ENCODE results near the gene CDH23. TPM values are rescaled to one million over a fixed set of nuclear protein-coding genes. Genes with fewer than 3 reads are reported as not detected.

CDH23 gene
- total and polyA plus RNA-seq, 2 of the 8 experiments (the other 6 are each of a cell fraction or from before 2014, with no cell fraction given) = 1.9 to 4.9 TPM

DNA sequence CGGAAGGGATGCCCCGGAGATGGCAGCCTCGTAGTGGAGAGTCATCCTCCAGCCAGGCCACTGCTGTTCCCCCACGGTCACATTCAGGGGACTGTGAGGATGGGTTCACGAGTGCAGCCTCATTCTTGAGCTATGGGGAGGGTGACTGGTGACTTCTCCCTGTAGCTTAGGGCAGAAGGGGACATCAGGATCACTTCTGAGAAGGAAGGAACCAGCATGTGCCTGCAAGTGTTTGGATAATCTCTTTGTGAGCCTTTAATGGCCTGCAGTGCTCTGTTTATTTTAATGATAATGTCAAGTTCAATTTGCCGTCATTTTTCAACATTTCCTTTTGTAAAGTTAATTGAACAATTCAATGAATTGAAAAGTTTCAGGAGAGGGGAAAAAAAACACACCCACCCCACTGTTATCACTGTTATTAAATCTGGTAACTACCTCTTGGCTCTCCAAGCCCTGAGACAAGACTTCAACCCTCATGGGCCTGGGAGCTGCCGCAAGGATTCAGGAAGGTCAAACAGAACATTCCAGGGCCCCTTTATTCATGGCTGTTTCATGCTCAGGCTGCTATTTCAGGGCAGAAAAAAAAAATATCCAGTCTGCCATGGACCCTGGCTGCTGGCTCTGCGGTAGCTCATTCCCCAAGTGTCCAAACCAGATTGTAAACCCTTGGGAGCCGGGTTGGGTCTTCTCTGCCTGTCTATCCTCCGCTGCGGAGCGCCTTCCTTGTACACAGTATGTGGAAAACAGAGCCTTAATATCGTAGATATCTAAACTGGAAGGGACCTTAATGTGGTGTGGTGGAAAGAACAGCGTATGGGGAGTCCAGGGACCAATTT is 100.4 kb downstream of the CDH23 start:
- Histone ChIP-seq H3K27ac (ENCODE audit: low read depth, low read length) (no peak overlapping the region), H2BK15ac (ENCODE audit: low read length) (no peak overlapping the region), H2BK120ac (replicated peaks; ENCODE audit: low read depth, low read length) (no peak overlapping the region), H2BK12ac (ENCODE audit: low read depth, low read length) (0 out of 2 replicates have a peak overlapping the region, but pooled peaks have one; percentile 1), H2BK5ac (ENCODE audit: low read depth, low read length) (no peak overlapping the region), H2AK5ac (ENCODE audit: low read depth, low read length) (0 out of 2 replicates have a peak overlapping the region, but pooled peaks have one; percentile 60), H3K23me2 (ENCODE audit: low read depth, low read length) (no peaks in the 10 kb centered on the region), H4K20me1 (replicated peaks in 1 of 2; ENCODE audit: control insufficient read depth in 1 of 2, insufficient read depth in 2 of 2, low read length in 2 of 2) (peaks cover 0 to 3% of the 10 kb centered on the region in 2 experiments), H3K14ac (ENCODE audit: insufficient read length) (no peak overlapping the region), H3K4ac (replicated peaks; ENCODE audit: insufficient read length, low read depth, low read length) (no peak overlapping the region), H2AFZ (ENCODE audit: low read length) (no peak overlapping the region), H3K23ac (ENCODE audit: insufficient read length) (no peak overlapping the region), H3K4me3 (ENCODE audit: extremely low read depth in 1 of 4, insufficient read depth in 2 of 4, low read depth in 3 of 4, low read length in 4 of 4) (no peak overlapping the region), H3K9me3 (ENCODE audit: insufficient read depth in 2 of 2, low read depth in 1 of 2, low read length in 1 of 2) (no peaks in the 10 kb centered on the region), H4K91ac (replicated peaks; ENCODE audit: insufficient read length, low read length) (no peak overlapping the region), H3K4me2 (ENCODE audit: insufficient read depth in 1 of 2, low read depth in 2 of 2, low read length in 2 of 2) (no peak overlapping the region), H3K36me3 (ENCODE audit: control insufficient read depth in 2 of 4, insufficient read depth in 4 of 4, low read length in 3 of 4) (no peaks in the 10 kb centered on the region), H3K4me1 (replicated peaks in 1 of 4; ENCODE audit: control insufficient read depth in 3 of 4, insufficient read depth in 4 of 4, low read length in 3 of 4) (peaks cover 0 to 8% (median 5%) of the 10 kb centered on the region in 4 experiments; a peak in 4 of 7 replicates), H3K18ac (ENCODE audit: extremely low read depth, low read length) (no peak overlapping the region; the same call in 1 of the 2 replicates), H4K8ac (ENCODE audit: extremely low read depth, insufficient read depth, low read length) (no peak overlapping the region), H3K27me3 (replicated peaks in 1 of 4; ENCODE audit: control insufficient read depth in 3 of 4, extremely low read depth in 1 of 4, insufficient read depth in 3 of 4, low read length in 3 of 4) (peaks cover 0 to 33% (median 23%) of the 10 kb centered on the region in 4 experiments; a peak in 6 of 7 replicates), H3K9ac (replicated peaks in 1 of 4; ENCODE audit: extremely low read depth in 1 of 4, low read depth in 3 of 4, low read length in 3 of 4) (no peak overlapping the region), H3K79me2 (ENCODE audit: control insufficient read depth in 1 of 2, insufficient read depth in 2 of 2, low read length in 2 of 2) (no peaks in the 10 kb centered on the region), H2BK20ac (ENCODE audit: low read length) (no peak overlapping the region), H3K56ac (replicated peaks; ENCODE audit: insufficient read length, low read depth, low read length) (no peak overlapping the region), H4K5ac (ENCODE audit: insufficient read length, low read depth, low read length) (no peak overlapping the region), H3K79me1 (ENCODE audit: low read depth, low read length) (no peaks in the 10 kb centered on the region)
- DNase-seq (ENCODE audit: low read depth in 1 of 2, low spot score in 2 of 2) (no peak), FAIRE-seq (no peak)
- ChIA-PET CTCF (ENCODE audit: partially characterized antibody) (interaction anchor here (0.7 to 5.7 kb wide), 26 partner anchors 12 to 211 kb away, joined by 3 to 67 read pairs (median 4); partner anchors contain the start of genes CDH23 and SLC29A3), POLR2A (ENCODE audit: partially characterized antibody) (interaction anchor here (0.6 kb wide), 1 partner anchor 288 kb away, joined by 3 read pairs; no protein-coding TSS in a partner anchor)
- 79% methylated on average over 14 of the region's 14 CpGs; no CpG with 5 or more reads in 1 of the 2 experiments for WGBS, 2 experiments (ENCODE audit: extremely low coverage in 1 of 2, insufficient coverage in 1 of 2, insufficient read length in 1 of 2, insufficient replicate concordance in 2 of 2, low coverage in 1 of 2, low lambda C conversion rate in 2 of 2, missing lambda C conversion rate in 1 of 2)
- no peak for TF ChIP-seq GTF2F1 (IDR thresholded peaks at IDR 0.05; ENCODE audit: borderline replicate concordance, low read depth, low read length)
- no peak for TF ChIP-seq RFX5 (IDR thresholded peaks at IDR 0.05; ENCODE audit: borderline replicate concordance, low read depth, low read length)
- TF ChIP-seq RNF2 (IDR thresholded peaks at IDR 0.05; ENCODE audit: borderline replicate concordance, low read depth, low read length, missing control alignments, poor library complexity, severe bottlenecking) = no peak
- no peak for TF ChIP-seq KDM1A (IDR thresholded peaks at IDR 0.05; ENCODE audit: borderline replicate concordance, low read length)
- no peak for TF ChIP-seq EGR1 (IDR thresholded peaks at IDR 0.05; ENCODE audit: borderline replicate concordance, low read depth, low read length)
- TF ChIP-seq TEAD4 (IDR thresholded peaks at IDR 0.05; ENCODE audit: low read depth, low read length) = no peak
- no peak for TF ChIP-seq EZH2 (IDR thresholded peaks at IDR 0.05; ENCODE audit: low read depth, low read length, severe bottlenecking)
- TF ChIP-seq CBX5 (IDR thresholded peaks at IDR 0.05; ENCODE audit: low read depth, low read length) = no peak
